ENCODE results near the gene SEZ6. TPM values are rescaled to one million over a fixed set of nuclear protein-coding genes. Genes with fewer than 3 reads are reported as not detected.

Gene SEZ6
- total RNA-seq, 1 experiment from 2014 or later: not detected

DNA sequence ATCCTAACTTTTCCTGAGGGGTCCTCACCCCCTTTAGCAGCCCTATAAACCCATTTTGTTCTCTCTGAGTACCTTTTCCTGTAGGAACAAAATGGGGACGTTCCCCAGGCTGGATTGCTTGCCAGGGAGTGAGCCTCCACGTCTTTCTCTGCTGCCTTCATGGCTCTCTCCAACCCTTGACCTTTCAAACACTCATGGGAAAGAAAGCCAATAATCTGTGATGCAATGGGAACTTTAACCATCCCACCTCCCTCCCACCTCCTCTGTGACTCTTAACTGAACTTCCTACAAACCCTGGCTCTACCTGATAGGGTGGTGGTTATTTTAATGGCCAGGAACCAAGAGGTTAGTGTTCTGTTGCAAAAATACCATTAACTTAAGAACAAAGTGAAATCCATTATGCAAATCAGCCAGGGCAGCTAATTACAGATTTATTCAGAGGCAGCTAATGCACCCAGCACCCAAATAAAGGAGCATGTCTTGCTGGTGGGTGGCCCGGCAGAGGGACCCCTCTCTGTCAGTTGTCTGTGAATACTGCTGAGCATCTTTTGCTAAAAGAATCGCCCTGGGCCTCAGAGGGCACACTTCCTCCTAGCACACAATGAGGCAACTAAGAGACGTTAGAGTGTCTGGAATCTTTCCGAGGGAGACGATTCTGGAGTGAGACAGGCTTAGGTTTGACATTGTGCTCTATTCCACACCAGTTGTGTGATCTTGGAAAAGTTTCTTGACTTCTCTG, 40.1 kb upstream of the SEZ6 start:
- ChIA-PET CTCF (no interaction called here), POLR2A (no interaction called here)
- no TSS peak for BruUV-seq (replicated peaks)
- Histone ChIP-seq H3K4me1 (ENCODE audit: control insufficient read depth, insufficient read depth, low read length) (no peaks in the 10 kb centered on the region), H3K27me3 (ENCODE audit: control insufficient read depth, insufficient read depth, low read length) (peaks cover 13% of the 10 kb centered on the region), H3K4me3 (ENCODE audit: low read depth in 2 of 2, low read length in 2 of 2) (no peak overlapping the region), H3K27ac (ENCODE audit: low read length) (no peak overlapping the region), H3K9me3 (ENCODE audit: control insufficient read depth, insufficient read depth, low read depth, low read length) (no peaks in the 10 kb centered on the region), H3K36me3 (ENCODE audit: control insufficient read depth, insufficient read depth, low read length) (no peaks in the 10 kb centered on the region)
- ATAC-seq: no peak
- DNase-seq (ENCODE audit: low read depth, low spot score): no peak
- TF ChIP-seq, protein P1, sequence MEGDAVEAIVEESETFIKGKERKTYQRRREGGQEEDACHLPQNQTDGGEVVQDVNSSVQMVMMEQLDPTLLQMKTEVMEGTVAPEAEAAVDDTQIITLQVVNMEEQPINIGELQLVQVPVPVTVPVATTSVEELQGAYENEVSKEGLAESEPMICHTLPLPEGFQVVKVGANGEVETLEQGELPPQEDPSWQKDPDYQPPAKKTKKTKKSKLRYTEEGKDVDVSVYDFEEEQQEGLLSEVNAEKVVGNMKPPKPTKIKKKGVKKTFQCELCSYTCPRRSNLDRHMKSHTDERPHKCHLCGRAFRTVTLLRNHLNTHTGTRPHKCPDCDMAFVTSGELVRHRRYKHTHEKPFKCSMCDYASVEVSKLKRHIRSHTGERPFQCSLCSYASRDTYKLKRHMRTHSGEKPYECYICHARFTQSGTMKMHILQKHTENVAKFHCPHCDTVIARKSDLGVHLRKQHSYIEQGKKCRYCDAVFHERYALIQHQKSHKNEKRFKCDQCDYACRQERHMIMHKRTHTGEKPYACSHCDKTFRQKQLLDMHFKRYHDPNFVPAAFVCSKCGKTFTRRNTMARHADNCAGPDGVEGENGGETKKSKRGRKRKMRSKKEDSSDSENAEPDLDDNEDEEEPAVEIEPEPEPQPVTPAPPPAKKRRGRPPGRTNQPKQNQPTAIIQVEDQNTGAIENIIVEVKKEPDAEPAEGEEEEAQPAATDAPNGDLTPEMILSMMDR (IDR thresholded peaks at IDR 0.05): no peak
- TF ChIP-seq, protein P2, sequence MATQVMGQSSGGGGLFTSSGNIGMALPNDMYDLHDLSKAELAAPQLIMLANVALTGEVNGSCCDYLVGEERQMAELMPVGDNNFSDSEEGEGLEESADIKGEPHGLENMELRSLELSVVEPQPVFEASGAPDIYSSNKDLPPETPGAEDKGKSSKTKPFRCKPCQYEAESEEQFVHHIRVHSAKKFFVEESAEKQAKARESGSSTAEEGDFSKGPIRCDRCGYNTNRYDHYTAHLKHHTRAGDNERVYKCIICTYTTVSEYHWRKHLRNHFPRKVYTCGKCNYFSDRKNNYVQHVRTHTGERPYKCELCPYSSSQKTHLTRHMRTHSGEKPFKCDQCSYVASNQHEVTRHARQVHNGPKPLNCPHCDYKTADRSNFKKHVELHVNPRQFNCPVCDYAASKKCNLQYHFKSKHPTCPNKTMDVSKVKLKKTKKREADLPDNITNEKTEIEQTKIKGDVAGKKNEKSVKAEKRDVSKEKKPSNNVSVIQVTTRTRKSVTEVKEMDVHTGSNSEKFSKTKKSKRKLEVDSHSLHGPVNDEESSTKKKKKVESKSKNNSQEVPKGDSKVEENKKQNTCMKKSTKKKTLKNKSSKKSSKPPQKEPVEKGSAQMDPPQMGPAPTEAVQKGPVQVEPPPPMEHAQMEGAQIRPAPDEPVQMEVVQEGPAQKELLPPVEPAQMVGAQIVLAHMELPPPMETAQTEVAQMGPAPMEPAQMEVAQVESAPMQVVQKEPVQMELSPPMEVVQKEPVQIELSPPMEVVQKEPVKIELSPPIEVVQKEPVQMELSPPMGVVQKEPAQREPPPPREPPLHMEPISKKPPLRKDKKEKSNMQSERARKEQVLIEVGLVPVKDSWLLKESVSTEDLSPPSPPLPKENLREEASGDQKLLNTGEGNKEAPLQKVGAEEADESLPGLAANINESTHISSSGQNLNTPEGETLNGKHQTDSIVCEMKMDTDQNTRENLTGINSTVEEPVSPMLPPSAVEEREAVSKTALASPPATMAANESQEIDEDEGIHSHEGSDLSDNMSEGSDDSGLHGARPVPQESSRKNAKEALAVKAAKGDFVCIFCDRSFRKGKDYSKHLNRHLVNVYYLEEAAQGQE (IDR thresholded peaks at IDR 0.05; ENCODE audit: insufficient read depth in 1 of 2, low read depth in 2 of 2, low read length in 1 of 2): no peak
- TF ChIP-seq TCF7L2 (IDR thresholded peaks at IDR 0.05; ENCODE audit: low read depth, low read length) (no peak), POLR2AphosphoS5 (IDR thresholded peaks at IDR 0.05; ENCODE audit: low read depth, low read length) (no peak), SIN3A (IDR thresholded peaks at IDR 0.05; ENCODE audit: borderline replicate concordance, insufficient read depth, low read depth, low read length) (no peak)
- in situ Hi-C loops (cut with HindIII; ENCODE audit: low pct_unique_long_range_greater_than_20kb, low sequenced_read_pairs) (no loop called here), intact Hi-C loops (cut with micrococcal nuclease; ENCODE audit: unreplicated experiment) (no loop called here)

- Histone ChIP-seq H3K27ac (ENCODE audit: low read length) (no peak overlapping the region), H3K4me3 (ENCODE audit: low read depth in 2 of 2, low read length in 2 of 2) (no peak overlapping the region), H3K27me3 (ENCODE audit: control insufficient read depth, insufficient read depth, low read length) (peaks cover 13% of the 10 kb centered on the region), H3K36me3 (ENCODE audit: control insufficient read depth, insufficient read depth, low read length) (no peaks in the 10 kb centered on the region), H3K4me1 (ENCODE audit: control insufficient read depth, insufficient read depth, low read length) (no peaks in the 10 kb centered on the region), H3K9me3 (ENCODE audit: control insufficient read depth, insufficient read depth, low read depth, low read length) (no peaks in the 10 kb centered on the region)
- TF ChIP-seq, protein P2 (IDR thresholded peaks at IDR 0.05; ENCODE audit: insufficient read depth in 1 of 2, low read depth in 2 of 2, low read length in 1 of 2): no peak
- TF ChIP-seq, protein P1 (IDR thresholded peaks at IDR 0.05): no peak
- no peak for TF ChIP-seq SIN3A (IDR thresholded peaks at IDR 0.05; ENCODE audit: borderline replicate concordance, insufficient read depth, low read depth, low read length)
- intact Hi-C loops (cut with micrococcal nuclease; ENCODE audit: unreplicated experiment) (no loop called here), in situ Hi-C loops (cut with HindIII; ENCODE audit: low pct_unique_long_range_greater_than_20kb, low sequenced_read_pairs) (no loop called here)
- CTCF ChIA-PET: no interaction called here
- no TSS peak for BruUV-seq (replicated peaks)
- POLR2A ChIA-PET: interaction anchor here (0.6 kb wide), 1 partner anchor 59 kb away, joined by 3 read pairs; no protein-coding TSS in a partner anchor
- ATAC-seq (no peak), DNase-seq (ENCODE audit: low read depth, low spot score) (no peak)
These were observed 39.2 kb upstream of the SEZ6 start for GRCh38 chr17:29045026-29045425.

Data from Panc1 (cell line).